ENCODE data around the gene SH3D19. TPM values are rescaled to one million over a fixed set of nuclear protein-coding genes. Genes with fewer than 3 reads are reported as not detected.
A peak's percentile ranks its signal among the peaks of the same experiment; 100 is the strongest.

The SH3D19 gene, protein sequence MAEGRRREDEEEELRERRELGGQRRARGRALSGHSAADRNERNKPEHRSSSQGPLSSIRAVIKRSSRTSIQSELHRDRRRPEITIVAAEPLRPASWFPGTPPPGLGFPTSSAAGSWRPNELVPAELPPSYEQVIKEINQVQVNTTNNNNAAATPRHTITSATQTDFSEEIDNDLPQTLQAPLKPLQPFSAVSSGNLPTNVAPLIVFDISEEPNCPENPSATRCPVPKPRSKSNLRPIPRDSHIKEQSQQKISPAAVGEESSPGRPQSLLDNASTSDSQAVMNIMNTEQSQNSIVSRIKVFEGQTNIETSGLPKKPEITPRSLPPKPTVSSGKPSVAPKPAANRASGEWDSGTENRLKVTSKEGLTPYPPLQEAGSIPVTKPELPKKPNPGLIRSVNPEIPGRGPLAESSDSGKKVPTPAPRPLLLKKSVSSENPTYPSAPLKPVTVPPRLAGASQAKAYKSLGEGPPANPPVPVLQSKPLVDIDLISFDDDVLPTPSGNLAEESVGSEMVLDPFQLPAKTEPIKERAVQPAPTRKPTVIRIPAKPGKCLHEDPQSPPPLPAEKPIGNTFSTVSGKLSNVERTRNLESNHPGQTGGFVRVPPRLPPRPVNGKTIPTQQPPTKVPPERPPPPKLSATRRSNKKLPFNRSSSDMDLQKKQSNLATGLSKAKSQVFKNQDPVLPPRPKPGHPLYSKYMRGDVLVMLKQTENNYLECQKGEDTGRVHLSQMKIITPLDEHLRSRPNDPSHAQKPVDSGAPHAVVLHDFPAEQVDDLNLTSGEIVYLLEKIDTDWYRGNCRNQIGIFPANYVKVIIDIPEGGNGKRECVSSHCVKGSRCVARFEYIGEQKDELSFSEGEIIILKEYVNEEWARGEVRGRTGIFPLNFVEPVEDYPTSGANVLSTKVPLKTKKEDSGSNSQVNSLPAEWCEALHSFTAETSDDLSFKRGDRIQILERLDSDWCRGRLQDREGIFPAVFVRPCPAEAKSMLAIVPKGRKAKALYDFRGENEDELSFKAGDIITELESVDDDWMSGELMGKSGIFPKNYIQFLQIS
- total RNA-seq = under 1 TPM; 0.24 to 0.61 (median 0.56) TPM

DNA sequence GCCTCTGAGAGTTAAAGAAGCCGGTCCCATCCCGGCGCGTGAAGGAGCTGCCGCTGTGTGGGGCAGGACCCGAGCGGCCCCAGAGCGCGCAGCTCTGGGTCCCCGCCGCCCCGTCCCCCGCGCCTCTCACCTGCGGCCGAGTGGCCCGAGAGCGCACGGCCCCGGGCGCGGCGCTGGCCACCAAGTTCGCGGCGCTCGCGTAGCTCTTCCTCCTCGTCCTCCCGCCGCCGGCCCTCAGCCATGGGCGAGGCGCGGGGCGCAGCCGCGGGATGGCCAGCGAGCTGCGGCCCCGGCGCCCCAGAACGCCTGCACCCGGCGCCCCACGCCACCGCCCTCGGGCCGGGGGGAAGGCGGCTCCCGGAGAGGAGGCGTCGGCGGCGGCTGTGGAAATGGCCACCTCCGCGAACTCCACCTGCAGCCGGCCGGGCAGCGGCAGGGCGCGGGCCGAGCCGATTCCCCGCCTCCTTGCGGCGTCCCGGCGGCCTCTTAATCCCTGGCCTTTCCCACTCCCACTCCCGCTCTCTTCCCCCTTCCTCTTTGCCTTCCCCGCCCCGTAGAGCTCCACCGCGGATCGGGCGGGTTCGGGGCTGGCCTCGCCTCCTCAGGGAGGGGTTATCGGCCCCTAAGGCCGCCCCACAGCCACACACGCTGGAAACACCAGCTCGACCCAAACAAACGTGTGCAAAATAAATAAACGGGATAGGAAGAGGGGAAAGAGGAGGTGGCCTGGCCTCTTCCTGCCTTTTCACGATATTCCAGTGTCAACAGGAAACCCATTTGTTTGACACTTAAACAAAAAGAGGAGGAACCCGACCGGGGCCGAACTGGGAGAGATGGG lies at the start of gene SH3D19:
SH3D19 (minus strand) TSS at position 495 of the 838 bp plus-strand sequence; CDS start at position 242, 253 bp downstream.
- H3K4me3 Mint-ChIP-seq = peak within 1 kb of the TSS; percentile 77
- ATAC-seq = peak; percentile 38 to 53
- no peaks in the 10 kb centered on the region for H3K36me3 Mint-ChIP-seq (ENCODE audit: insufficient read depth)
- no peaks in the 10 kb centered on the region for H3K9me3 Mint-ChIP-seq
- peaks cover 12% of the 10 kb centered on the region for H3K4me1 Mint-ChIP-seq (ENCODE audit: low read depth)
- peaks cover 60% of the 10 kb centered on the region for H3K27me3 Mint-ChIP-seq (ENCODE audit: low read depth)
- no peak for DNase-seq

DNA sequence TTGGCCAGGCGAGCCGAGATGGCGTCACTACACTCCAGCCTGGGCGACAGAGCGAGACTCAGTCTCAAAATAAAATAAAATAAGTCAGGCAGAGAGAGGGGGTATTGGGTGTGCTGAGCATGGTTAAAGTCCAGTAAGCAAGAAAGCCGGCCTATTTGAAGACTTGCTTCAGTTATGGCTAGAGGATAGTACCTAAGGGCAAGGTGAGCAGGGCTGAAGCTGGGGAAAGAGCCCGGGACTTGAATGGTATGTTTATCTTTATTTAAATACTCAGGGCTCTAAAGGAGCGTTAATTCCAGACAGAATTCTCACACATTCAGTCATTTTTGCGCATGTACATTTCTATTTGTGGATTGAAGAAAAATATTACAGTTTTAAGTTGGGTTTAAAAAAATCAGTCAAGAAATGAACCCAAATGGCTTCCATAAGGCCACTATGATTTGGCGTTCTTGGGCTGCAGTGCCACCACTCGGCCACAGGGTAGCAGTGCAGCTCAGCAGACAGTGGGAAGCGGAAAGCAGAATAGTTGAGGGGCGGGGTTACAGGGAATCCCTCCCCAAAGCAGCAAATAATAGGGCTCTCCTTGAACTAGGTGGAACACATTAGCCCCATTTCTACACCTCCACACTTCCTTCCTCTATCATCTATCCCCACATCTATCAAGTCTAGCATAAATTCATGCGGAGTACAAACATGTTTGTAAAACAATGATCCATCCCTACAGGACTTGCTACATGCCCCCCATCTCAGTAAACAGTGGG lies 37.2 kb upstream of the SH3D19 start:
- DNase-seq (peak; percentile 64), ATAC-seq (peak; percentile 98 to 99)
- Mint-ChIP-seq H3K9me3 (no peaks in the 10 kb centered on the region), H3K27me3 (ENCODE audit: low read depth) (peaks cover 12% of the 10 kb centered on the region), H3K36me3 (ENCODE audit: insufficient read depth) (no peaks in the 10 kb centered on the region), H3K4me3 (no peak overlapping the region), H3K4me1 (ENCODE audit: low read depth) (no peaks in the 10 kb centered on the region)

DNA sequence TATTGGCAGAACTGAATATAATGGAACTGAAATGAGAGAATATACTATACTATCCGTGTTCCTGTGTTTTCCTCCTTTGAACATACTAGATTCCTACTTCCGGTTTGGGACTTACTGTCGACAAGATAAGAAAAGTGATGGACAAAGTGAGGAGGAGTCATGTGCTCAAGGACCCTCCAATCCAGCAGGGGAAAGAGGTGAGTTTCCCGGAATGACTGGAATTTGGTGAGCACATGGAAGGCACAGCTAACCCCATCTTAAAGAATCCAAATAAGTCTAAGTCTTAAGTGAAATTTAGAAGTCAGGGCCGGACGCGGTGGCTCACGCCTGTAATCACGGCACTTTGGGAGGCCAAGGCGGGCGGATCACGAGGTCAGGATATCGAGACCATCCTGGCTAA lies 36.6 kb upstream of the SH3D19 start:
- no peak overlapping the region for H3K4me3 Mint-ChIP-seq
- H3K4me1 Mint-ChIP-seq (ENCODE audit: low read depth) = no peaks in the 10 kb centered on the region
- ATAC-seq (no peak), DNase-seq (no peak)
- no peaks in the 10 kb centered on the region for H3K9me3 Mint-ChIP-seq
- H3K27me3 Mint-ChIP-seq (ENCODE audit: low read depth) = peaks cover 12% of the 10 kb centered on the region
- no peaks in the 10 kb centered on the region for H3K36me3 Mint-ChIP-seq (ENCODE audit: insufficient read depth)

DNA sequence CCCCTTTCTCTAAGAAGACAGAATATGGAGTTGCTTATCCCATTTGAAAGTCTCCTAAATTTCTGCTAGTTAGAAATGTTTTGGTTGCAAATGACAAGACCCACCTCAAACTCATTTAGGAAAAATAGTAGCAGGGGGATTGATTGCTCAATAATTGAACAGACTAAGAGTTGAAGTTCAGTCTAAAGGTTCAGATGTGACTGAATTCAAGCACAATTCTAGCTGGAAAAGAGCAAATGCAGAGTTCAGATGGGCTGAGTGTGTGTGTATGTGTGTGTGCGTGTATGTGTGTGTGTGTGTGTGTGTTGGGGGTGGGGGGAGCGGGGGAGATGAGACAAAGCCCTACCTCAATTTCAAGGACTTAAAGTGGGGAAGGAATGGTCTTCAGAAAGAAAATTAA lies 35.7 kb upstream of the SH3D19 start:
- ATAC-seq = no peak
- DNase-seq = no peak
- Mint-ChIP-seq H3K9me3 (no peaks in the 10 kb centered on the region), H3K4me1 (ENCODE audit: low read depth) (no peaks in the 10 kb centered on the region), H3K4me3 (no peak overlapping the region), H3K36me3 (ENCODE audit: insufficient read depth) (no peaks in the 10 kb centered on the region), H3K27me3 (ENCODE audit: low read depth) (peaks cover 14% of the 10 kb centered on the region)

DNA sequence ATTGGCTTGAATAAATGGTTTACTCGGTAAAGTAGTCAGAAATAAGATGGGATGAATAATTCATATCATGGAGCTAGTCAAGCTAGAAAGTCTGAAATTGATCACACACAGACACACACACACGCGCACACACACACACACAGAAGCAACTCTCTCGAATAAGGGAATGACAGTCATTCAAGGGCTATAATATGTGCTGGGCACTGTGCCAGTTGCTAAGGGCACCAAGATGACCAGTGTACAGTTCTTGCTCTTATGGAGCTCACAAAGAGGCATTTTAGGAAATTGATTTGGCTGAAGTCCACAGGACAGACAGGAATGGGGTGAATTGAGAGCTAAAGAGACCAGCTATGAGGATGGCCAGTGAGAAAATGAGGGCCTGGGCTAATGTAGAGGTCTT lies 34.2 kb upstream of the SH3D19 start:
- Mint-ChIP-seq H3K4me3 (no peak overlapping the region), H3K27me3 (ENCODE audit: low read depth) (peaks cover 14% of the 10 kb centered on the region), H3K36me3 (ENCODE audit: insufficient read depth) (no peaks in the 10 kb centered on the region), H3K4me1 (ENCODE audit: low read depth) (no peaks in the 10 kb centered on the region), H3K9me3 (no peaks in the 10 kb centered on the region)
- ATAC-seq (no peak), DNase-seq (no peak)

DNA sequence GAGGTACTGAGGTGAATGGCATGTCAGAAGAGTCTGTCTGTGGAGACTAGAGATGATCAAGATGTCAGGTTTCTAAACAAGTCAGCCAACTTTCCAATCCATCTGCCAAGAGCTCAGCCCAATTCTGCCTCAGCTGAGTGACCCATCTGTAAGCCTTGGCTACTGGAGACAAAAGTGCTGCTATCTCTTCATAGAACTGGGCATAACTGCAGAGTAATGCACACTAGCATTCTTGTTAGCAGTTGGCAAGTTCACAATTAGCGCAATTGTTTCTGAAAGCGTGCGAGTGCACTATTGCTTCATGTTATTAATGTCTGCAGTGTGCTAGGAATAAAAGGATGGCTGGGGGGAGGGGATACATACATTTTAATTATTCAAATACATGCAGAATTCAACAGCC lies 32.9 kb upstream of the SH3D19 start:
- Mint-ChIP-seq H3K9me3 (no peaks in the 10 kb centered on the region), H3K27me3 (ENCODE audit: low read depth) (peaks cover 16% of the 10 kb centered on the region), H3K4me1 (ENCODE audit: low read depth) (no peaks in the 10 kb centered on the region), H3K4me3 (no peak overlapping the region), H3K36me3 (ENCODE audit: insufficient read depth) (no peaks in the 10 kb centered on the region)
- no peak for DNase-seq
- no peak for ATAC-seq

DNA sequence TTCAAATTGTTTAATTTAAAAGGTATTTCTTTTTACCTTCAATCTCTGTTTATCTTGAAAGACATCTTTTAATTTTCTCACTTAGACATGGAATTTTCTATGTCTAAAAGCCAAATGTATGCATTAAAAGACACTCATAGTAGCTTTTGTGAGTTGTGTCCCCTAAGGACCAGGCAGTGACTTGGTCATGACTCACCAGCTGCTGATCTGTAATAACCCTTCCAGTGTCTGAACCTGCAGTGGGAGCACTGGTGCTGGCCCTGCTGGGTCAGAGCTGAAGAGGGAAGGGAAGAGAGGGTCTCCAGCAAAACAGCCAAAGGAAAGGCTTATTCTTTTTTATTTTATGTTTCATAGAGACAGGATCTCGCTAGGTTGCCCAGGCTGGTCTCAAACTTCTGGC lies 31.1 kb upstream of the SH3D19 start:
- Mint-ChIP-seq H3K4me3 (no peak overlapping the region), H3K36me3 (ENCODE audit: insufficient read depth) (no peaks in the 10 kb centered on the region), H3K9me3 (no peaks in the 10 kb centered on the region), H3K27me3 (ENCODE audit: low read depth) (peaks cover 20% of the 10 kb centered on the region), H3K4me1 (ENCODE audit: low read depth) (no peaks in the 10 kb centered on the region)
- ATAC-seq (no peak), DNase-seq (no peak)

DNA sequence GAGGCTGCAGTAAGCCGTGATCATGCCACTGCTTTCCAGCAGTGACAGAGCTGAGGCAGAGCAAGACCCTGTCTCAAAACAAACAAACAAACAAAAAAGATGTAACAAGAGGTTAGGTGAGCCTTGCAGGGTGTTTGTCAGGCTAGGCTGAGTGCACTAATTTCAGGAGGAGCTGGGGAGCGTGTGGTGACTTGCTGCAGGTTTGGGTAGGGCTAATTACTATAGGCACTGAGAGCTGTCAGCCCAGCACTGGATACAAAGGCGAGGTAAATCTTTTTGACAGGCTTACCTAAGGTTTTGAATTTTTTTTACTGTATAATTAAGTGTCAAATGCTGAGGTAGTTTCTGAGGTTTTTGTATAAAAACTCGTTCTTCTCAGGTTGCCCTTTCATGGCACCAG lies 29.8 kb upstream of the SH3D19 start:
- Mint-ChIP-seq H3K4me3 (no peak overlapping the region), H3K27me3 (ENCODE audit: low read depth) (peaks cover 17% of the 10 kb centered on the region), H3K9me3 (no peaks in the 10 kb centered on the region), H3K4me1 (ENCODE audit: low read depth) (no peaks in the 10 kb centered on the region), H3K36me3 (ENCODE audit: insufficient read depth) (no peaks in the 10 kb centered on the region)
- DNase-seq = no peak
- ATAC-seq = no peak

DNA sequence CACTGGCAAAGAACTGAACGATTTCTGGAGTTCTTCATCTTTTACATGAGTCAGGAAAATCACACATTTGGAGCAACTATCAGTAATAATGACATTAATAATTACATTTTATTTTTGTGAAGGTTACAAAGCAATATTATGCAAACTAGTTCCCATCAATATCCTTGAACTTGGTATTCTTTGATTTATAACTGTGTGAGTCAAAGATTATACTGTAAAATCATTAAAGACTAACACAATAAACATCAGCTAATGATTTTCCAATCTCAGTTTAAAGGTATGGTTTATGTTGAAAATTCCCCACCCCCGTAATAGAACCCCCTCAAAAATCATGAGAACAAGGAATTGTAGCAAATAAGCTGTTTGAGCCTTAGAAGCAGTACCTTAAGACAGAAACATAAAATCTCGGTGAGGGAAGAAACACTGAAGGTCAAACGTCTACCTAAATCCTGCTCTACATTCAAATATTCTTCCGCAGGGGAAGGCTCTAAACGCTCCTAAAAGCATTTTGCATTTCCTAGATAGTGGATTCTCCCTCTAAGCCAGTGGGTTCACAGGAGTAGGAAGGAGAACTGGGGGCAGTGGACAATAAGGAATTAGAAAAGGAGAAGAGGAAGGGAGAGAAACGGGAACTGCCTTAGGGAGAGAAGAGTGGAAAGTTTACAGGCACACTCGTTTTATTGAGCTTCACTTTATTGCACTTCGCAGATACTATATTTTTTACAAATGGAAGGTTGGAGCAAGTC lies 22.3 kb upstream of the SH3D19 start:
- H3K27me3 Mint-ChIP-seq (ENCODE audit: low read depth) = peaks cover 6% of the 10 kb centered on the region
- DNase-seq (no peak), ATAC-seq (no peak)
- H3K36me3 Mint-ChIP-seq (ENCODE audit: insufficient read depth) = no peaks in the 10 kb centered on the region
- no peaks in the 10 kb centered on the region for H3K4me1 Mint-ChIP-seq (ENCODE audit: low read depth)
- H3K9me3 Mint-ChIP-seq = no peaks in the 10 kb centered on the region
- H3K4me3 Mint-ChIP-seq = no peak overlapping the region

DNA sequence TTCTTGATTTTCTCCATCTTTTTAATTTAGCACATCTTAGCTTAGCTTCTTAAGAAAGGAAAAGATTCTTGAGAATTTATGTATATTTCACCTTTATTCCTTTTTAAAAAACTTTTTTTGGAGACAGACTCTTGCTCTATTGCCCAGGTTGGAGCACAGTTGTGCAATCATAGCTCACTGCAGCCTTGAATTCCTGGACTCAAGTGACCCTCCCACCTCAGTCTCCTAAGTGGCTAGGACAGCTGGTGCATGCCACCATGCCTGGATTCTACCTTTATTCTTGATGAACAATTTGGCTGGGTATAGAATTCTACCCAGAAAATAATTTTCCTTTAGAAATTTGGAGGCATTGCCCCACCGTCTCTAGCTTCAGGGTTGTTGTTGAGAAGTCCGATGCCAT lies 19.5 kb upstream of the SH3D19 start:
- no peak overlapping the region for H3K4me3 Mint-ChIP-seq
- no peak for ATAC-seq

DNA sequence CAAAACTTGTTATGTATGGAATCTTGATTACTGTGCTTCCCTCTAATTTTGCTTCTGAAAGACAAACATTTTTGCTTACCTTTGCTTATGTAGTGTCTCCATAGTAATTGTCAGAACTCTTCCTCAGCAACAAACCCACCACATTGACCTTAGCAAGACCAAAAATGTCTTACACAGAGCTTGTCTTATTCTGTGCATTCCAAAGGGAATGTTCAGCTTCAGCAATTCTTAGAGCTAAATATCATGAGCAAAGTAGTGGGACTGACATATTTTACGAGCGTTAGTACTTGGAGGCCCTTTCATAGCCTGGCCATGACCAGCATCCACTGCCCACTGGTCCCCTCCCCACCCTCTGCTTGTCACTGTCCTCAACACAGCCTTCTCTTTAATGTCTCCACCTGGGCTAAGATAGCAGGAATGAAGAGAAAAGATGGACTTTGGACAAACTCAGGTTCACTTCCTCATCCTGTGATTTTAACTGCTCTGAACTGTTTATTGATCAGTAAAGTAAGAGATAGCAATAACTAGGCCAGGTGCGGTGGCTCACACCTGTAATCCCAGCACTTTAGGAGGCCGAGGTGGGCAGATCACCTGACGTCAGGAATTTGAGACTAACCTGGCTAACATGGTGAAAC lies 15.5 kb upstream of the SH3D19 start:
- Mint-ChIP-seq H3K4me1 (ENCODE audit: low read depth) (no peaks in the 10 kb centered on the region), H3K9me3 (no peaks in the 10 kb centered on the region), H3K36me3 (ENCODE audit: insufficient read depth) (no peaks in the 10 kb centered on the region), H3K4me3 (no peak overlapping the region), H3K27me3 (ENCODE audit: low read depth) (no peaks in the 10 kb centered on the region)
- DNase-seq = no peak
- no peak for ATAC-seq

More for the DNA sequence above, 19.5 kb upstream of the SH3D19 start:
- Mint-ChIP-seq H3K36me3 (ENCODE audit: insufficient read depth) (no peaks in the 10 kb centered on the region), H3K9me3 (no peaks in the 10 kb centered on the region), H3K27me3 (ENCODE audit: low read depth) (peaks cover 6% of the 10 kb centered on the region), H3K4me1 (ENCODE audit: low read depth) (no peaks in the 10 kb centered on the region)
- no peak for DNase-seq

DNA sequence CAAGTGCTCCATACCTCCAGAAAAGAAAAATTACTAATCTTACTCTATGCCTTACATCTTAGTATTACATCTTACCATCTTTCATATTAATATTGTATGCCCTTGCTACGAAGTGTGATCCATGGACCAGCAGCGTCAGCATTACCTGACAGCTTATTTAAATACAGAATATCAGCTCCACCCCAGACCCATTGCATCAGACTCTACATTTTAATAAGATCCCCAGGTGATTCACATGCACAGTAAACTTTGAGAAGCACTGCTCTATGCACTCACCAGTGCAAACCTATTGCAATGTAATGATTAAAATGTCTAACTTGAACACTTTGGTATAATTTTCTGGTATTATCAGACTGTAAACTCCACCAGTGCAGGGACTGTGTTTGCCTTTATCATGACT lies 14.1 kb upstream of the SH3D19 start:
- Mint-ChIP-seq H3K27me3 (ENCODE audit: low read depth) (no peaks in the 10 kb centered on the region), H3K4me3 (no peak overlapping the region), H3K4me1 (ENCODE audit: low read depth) (no peaks in the 10 kb centered on the region), H3K36me3 (ENCODE audit: insufficient read depth) (no peaks in the 10 kb centered on the region), H3K9me3 (no peaks in the 10 kb centered on the region)
- ATAC-seq (no peak), DNase-seq (no peak)
